Stomach (tissue), 4 donors: ENCODE results near the gene LRRTM4.

Source experiments
- CTCF ChIP-seq, 7 experiments: fragments of 450-650 bp in 4 of 7; fragments of 200-600 bp in 3 of 7; sonication (generic) in 3 of 7; IDR thresholded peaks; one replicate each; pipeline ENCODE4 v1.5.1; 2016 to 2019; ENCODE audit warnings: antibody characterized with exemption in 7 of 7, control low read depth in 2 of 7, mild to moderate bottlenecking in 1 of 7
- POLR2A ChIP-seq, 4 donors: fragments of 450-650 bp; IDR thresholded peaks; one replicate each; pipeline ENCODE4 v1.6.1; 2016; ENCODE audit warnings: antibody characterized with exemption in 4 of 4, control low read depth in 2 of 4, mild to moderate bottlenecking in 1 of 4, moderate library complexity in 1 of 4

- TF ChIP-seq POLR2A (IDR thresholded peaks at IDR 0.05) (no peak), CTCF (IDR thresholded peaks at IDR 0.05) (no peak)
These were observed 556.4 kb downstream of the LRRTM4 start for GRCh38 chr2:76965772-76966171.
